IMR-90 (cell line): ENCODE results near the gene SAYSD1. TPM values are rescaled to one million over a fixed set of nuclear protein-coding genes. Genes with fewer than 3 reads are reported as not detected.

Experiments used
- ATAC-seq: fragments of 200-7000 bp; cut with Tn5 transposase; 2 replicates; pipeline ENCODE4 v1.9.1; 2020; ENCODE audit warnings: low read depth, mild to moderate bottlenecking, moderate library complexity
- BruUV-seq: library from RNA; stranded (reverse); fragments of 400-500 nt; replicated peaks from 2 replicates; lab custom pipeline; 2021; lab: Mats Ljungman, UMichigan
- CTCF ChIA-PET: fragments of 300-600 bp; formaldehyde crosslinking; extraction: SDS; loops from one replicate; lab custom pipeline; 2021; ENCODE audit warnings: antibody characterized with exemption; lab: Yijun Ruan, JAX
- POLR2A ChIA-PET: fragments of 300-600 bp; sonication (Branson Sonifier 250); formaldehyde crosslinking; loops from one replicate; lab custom pipeline; 2022; ENCODE audit warnings: antibody characterized with exemption; ENCODE audit not compliant: unreplicated experiment; lab: Charles Lee
- DNase-seq: peaks from one replicate; pipeline ENCODE4 v3.0.0; 2013
- H2AFZ ChIP-seq: replicated peaks from 2 replicates; pipeline ENCODE3; 2013; ENCODE audit warnings: low read length, mild to moderate bottlenecking; ENCODE audit not compliant: poor library complexity
- H2AK5ac ChIP-seq: 2 replicates; pipeline ENCODE4 v1.6.1; 2013; ENCODE audit warnings: low read depth, low read length, inconsistent platforms
- H2AK9ac ChIP-seq: replicated peaks from 2 replicates; pipeline ENCODE3; 2013; ENCODE audit warnings: mild to moderate bottlenecking, low read depth, low read length, moderate library complexity; ENCODE audit not compliant: poor library complexity
- H2BK120ac ChIP-seq: 2 replicates; pipeline ENCODE4 v1.6.1; 2013; ENCODE audit warnings: low read depth, low read length, inconsistent platforms
- H2BK15ac ChIP-seq: 3 replicates; pipeline ENCODE4 v1.6.1; 2013; ENCODE audit warnings: low read depth, low read length, inconsistent platforms
- H2BK20ac ChIP-seq: 2 replicates; pipeline ENCODE4 v1.6.1; 2013; ENCODE audit warnings: low read depth, mild to moderate bottlenecking, inconsistent platforms, low read length, moderate library complexity
- H2BK5ac ChIP-seq: 2 replicates; pipeline ENCODE4 v1.6.1; 2013; ENCODE audit warnings: mild to moderate bottlenecking, low read depth, low read length, inconsistent platforms; ENCODE audit not compliant: poor library complexity, severe bottlenecking
- H3K14ac ChIP-seq: replicated peaks from 2 replicates; pipeline ENCODE4 v1.6.1; 2013; ENCODE audit warnings: low read depth, low read length, inconsistent platforms
- H3K18ac ChIP-seq: 2 replicates; pipeline ENCODE4 v1.6.1; 2013; ENCODE audit warnings: low read depth, low read length, control low read depth
- H3K23ac ChIP-seq: 2 replicates; pipeline ENCODE4 v1.6.1; 2013; ENCODE audit warnings: low read depth, low read length, inconsistent platforms
- H3K27ac ChIP-seq: 2 replicates; pipeline ENCODE4 v1.5.1; 2013; ENCODE audit warnings: mild to moderate bottlenecking, control low read depth, low read length; ENCODE audit not compliant: insufficient read depth
- H3K27me3 ChIP-seq: 2 replicates; pipeline ENCODE4 v1.6.1; 2013; ENCODE audit warnings: low read length; ENCODE audit not compliant: control insufficient read depth, insufficient read depth
- H3K36me3 ChIP-seq: 2 replicates; pipeline ENCODE4 v1.6.1; 2013; ENCODE audit warnings: low read length, mixed read lengths; ENCODE audit not compliant: control insufficient read depth, insufficient read depth
- H3K4ac ChIP-seq: 2 replicates; pipeline ENCODE4 v1.6.1; 2013; ENCODE audit warnings: low read depth, low read length, inconsistent platforms
- H3K4me1 ChIP-seq: 2 replicates; pipeline ENCODE4 v1.6.1; 2013; ENCODE audit warnings: low read length, mixed read lengths; ENCODE audit not compliant: control insufficient read depth, insufficient read depth
- H3K4me2 ChIP-seq: 2 replicates; pipeline ENCODE4 v1.6.1; 2013; ENCODE audit warnings: low read depth, mild to moderate bottlenecking, control low read depth, low read length, moderate library complexity
- H3K4me3 ChIP-seq: 2 replicates; pipeline ENCODE4 v1.5.1; 2013; ENCODE audit warnings: low read depth, mild to moderate bottlenecking, control low read depth, low read length, moderate library complexity; ENCODE audit not compliant: insufficient read depth
- H3K56ac ChIP-seq: 2 replicates; pipeline ENCODE4 v1.6.1; 2013; ENCODE audit warnings: low read length, inconsistent platforms; ENCODE audit not compliant: insufficient read depth; ENCODE audit errors: extremely low read depth
- H3K79me1 ChIP-seq, 2 experiments: 2 replicates each; pipeline ENCODE4 v1.6.1; 2013; ENCODE audit warnings: low read length in 2 of 2, inconsistent platforms in 1 of 2, low read depth in 1 of 2
- H3K9ac ChIP-seq: 2 replicates; pipeline ENCODE4 v1.6.1; 2013; ENCODE audit warnings: low read depth, low read length, control low read depth
- H3K9me1 ChIP-seq: 2 replicates; pipeline ENCODE4 v1.6.1; 2013; ENCODE audit warnings: low read length, inconsistent platforms; ENCODE audit not compliant: insufficient read depth
- H3K9me3 ChIP-seq: 2 replicates; pipeline ENCODE4 v1.6.1; 2013; ENCODE audit warnings: low read length; ENCODE audit not compliant: control insufficient read depth, insufficient read depth
- H4K20me1 ChIP-seq: 2 replicates; pipeline ENCODE4 v1.6.1; 2013; ENCODE audit warnings: low read length, inconsistent platforms; ENCODE audit not compliant: insufficient read depth
- H4K5ac ChIP-seq: 2 replicates; pipeline ENCODE4 v1.6.1; 2013; ENCODE audit warnings: mild to moderate bottlenecking, low read depth, low read length, control low read depth
- H4K8ac ChIP-seq, 2 experiments: 2 replicates each; pipeline ENCODE4 v1.6.1; 2013; ENCODE audit warnings: low read depth in 2 of 2, low read length in 2 of 2, control low read depth in 1 of 2, inconsistent platforms in 1 of 2
- H4K91ac ChIP-seq: 2 replicates; pipeline ENCODE4 v1.6.1; 2013; ENCODE audit warnings: low read depth, low read length, inconsistent platforms; ENCODE audit not compliant: insufficient read depth
- BHLHE40 ChIP-seq: fragments of 150-350 bp; IDR thresholded peaks from 2 replicates; pipeline ENCODE4 v1.6.1; 2016; ENCODE audit warnings: mild to moderate bottlenecking, low read depth, low read length
- CEBPB ChIP-seq: IDR thresholded peaks from 2 replicates; pipeline ENCODE4 v1.6.1; 2012; ENCODE audit warnings: low read depth, low read length, improper control_type of control experiment
- FOS ChIP-seq: fragments of 150-350 bp; IDR thresholded peaks from 2 replicates; pipeline ENCODE4 v1.6.1; 2016; ENCODE audit warnings: low read depth, low read length
- MAZ ChIP-seq: IDR thresholded peaks from 2 replicates; pipeline ENCODE4 v1.6.1; 2012; ENCODE audit warnings: low read depth, mild to moderate bottlenecking, low read length, improper control_type of control experiment, moderate library complexity, borderline replicate concordance
- NFE2L2 ChIP-seq: fragments of 150-350 bp; IDR thresholded peaks from 2 replicates; pipeline ENCODE4 v1.6.1; 2016; ENCODE audit warnings: low read depth, mild to moderate bottlenecking, low read length
- RCOR1 ChIP-seq: IDR thresholded peaks from 2 replicates; pipeline ENCODE4 v1.6.1; 2012; ENCODE audit warnings: mild to moderate bottlenecking, low read length, improper control_type of control experiment; ENCODE audit not compliant: insufficient replicate concordance
- SMC3 ChIP-seq: fragments of 150-350 bp; IDR thresholded peaks from 2 replicates; pipeline ENCODE4 v1.6.1; 2016; ENCODE audit warnings: low read depth, mild to moderate bottlenecking, antibody characterized with exemption, low read length, moderate library complexity
- WGBS, 2 experiments: methylation state at CpG; one replicate each; pipeline versions ENCODE4 v1.1.5 to v1.1.7; 2013; ENCODE audit warnings: missing lambda C conversion rate in 2 of 2; ENCODE audit not compliant: insufficient read length in 1 of 2; ENCODE audit errors: extremely low coverage in 2 of 2; 5-methylcytosine and 5-hydroxymethylcytosine counted together
- dilution Hi-C: fragments of 300-500 bp; cut with HindIII; formaldehyde crosslinking; loops from one replicate; pipeline ENCODE4 v1.14.3; 2018; ENCODE audit warnings: low sequenced_read_pairs; ENCODE audit not compliant: unreplicated experiment
- in situ Hi-C: fragments of 300-500 bp; cut with MboI; formaldehyde crosslinking; loops from 3 replicates; pipeline ENCODE4 v1.14.3; 2019; ENCODE audit warnings: low sequenced_read_pairs, inconsistent platforms, mixed read lengths
- intact Hi-C: fragments of 100-400 bp; cut with micrococcal nuclease; formaldehyde crosslinking; loops from 2 replicates; pipeline ENCODE4 v1.10.0; 2022
- polyA plus RNA-seq, 3 experiments: library from polyadenylated mRNA; depleted of rRNA; stranded (reverse); fragments of >200 nt; gene quantifications; 2 replicates each; pipeline ENCODE4 v1.2.3, GENCODE V29; 2012; ENCODE audit warnings: low replicate concordance in 1 of 3
- total RNA-seq: library from RNA; depleted of rRNA; stranded (reverse); fragments of >200 nt; gene quantifications from 2 replicates; pipeline ENCODE4 v1.2.3, GENCODE V29; 2012
- TF ChIP-seq, protein P1 (sequence below): conservative IDR thresholded peaks from 2 replicates; pipeline ENCODE4 v1.5.1; 2012; ENCODE audit warnings: mild to moderate bottlenecking, low read depth, low read length, improper control_type of control experiment
- TF ChIP-seq, protein P2 (sequence below): fragments of 150-350 bp; IDR thresholded peaks from 2 replicates; pipeline ENCODE4 v1.6.1; 2017; ENCODE audit warnings: mild to moderate bottlenecking, antibody characterized with exemption, low read length, low read depth
- TF ChIP-seq, protein P3 (sequence below): fragments of 150-350 bp; IDR thresholded peaks from 2 replicates; pipeline ENCODE4 v1.6.1; 2016; ENCODE audit warnings: low read depth, mild to moderate bottlenecking, low read length, moderate library complexity, borderline replicate concordance

The SAYSD1 gene
- total and polyA plus RNA-seq, 2 of the 4 experiments (the other 2 are of a cell fraction) = 5.7 to 5.9 TPM

DNA sequence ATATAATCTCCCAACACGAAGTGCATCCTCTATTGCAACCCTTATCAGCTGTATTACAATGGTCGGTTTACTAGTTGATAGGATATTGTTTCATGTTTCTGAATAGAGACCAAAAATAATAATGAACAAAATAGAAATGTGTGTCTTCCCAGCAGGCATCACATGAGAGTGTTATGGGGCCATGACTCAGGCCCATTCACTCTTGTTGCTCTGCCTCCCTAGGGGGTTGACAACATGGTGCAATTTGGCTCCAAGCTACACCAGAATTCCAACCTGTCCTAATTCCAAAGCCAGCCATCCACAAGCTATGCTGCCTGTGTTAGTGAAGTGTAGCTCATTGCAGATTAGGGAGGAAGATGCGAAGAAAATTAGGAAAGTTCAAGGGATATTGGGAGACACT, 13.1 kb upstream of the SAYSD1 start:
- ATAC-seq (no peak), DNase-seq (no peak)
- no peak overlapping the region for H2BK15ac ChIP-seq
- ChIA-PET CTCF (no interaction called here), POLR2A (no interaction called here)
- in situ Hi-C loops = no loop called here
- H3K23ac ChIP-seq = no peak overlapping the region
- H2BK5ac ChIP-seq = no peak overlapping the region
- H3K9me3 ChIP-seq = no peaks in the 10 kb centered on the region
- no peak overlapping the region for H3K56ac ChIP-seq
- no peaks in the 10 kb centered on the region for H3K79me1 ChIP-seq
- H3K9me1 ChIP-seq = no peaks in the 10 kb centered on the region
- H2BK120ac ChIP-seq = no peak overlapping the region
- no TSS peak for BruUV-seq
- H2AK9ac ChIP-seq = no peak overlapping the region
- no peak overlapping the region for H2BK20ac ChIP-seq
- dilution Hi-C loops = no loop called here
- no peak overlapping the region for H4K91ac ChIP-seq
- H3K4me1 ChIP-seq = no peaks in the 10 kb centered on the region
- H3K27me3 ChIP-seq = no peaks in the 10 kb centered on the region
- intact Hi-C loops = no loop called here
- H4K5ac ChIP-seq = no peak overlapping the region
- H3K36me3 ChIP-seq = no peaks in the 10 kb centered on the region
- H3K18ac ChIP-seq = no peak overlapping the region
- H3K27ac ChIP-seq = no peak overlapping the region
- no peak overlapping the region for H3K4ac ChIP-seq
- H3K14ac ChIP-seq = no peak overlapping the region
- H2AK5ac ChIP-seq = no peak overlapping the region
- H4K20me1 ChIP-seq = no peaks in the 10 kb centered on the region
- H3K9ac ChIP-seq = no peak overlapping the region
- no peak overlapping the region for H3K4me2 ChIP-seq
- no peak overlapping the region for H2AFZ ChIP-seq
- no peak for TF ChIP-seq CEBPB
- TF ChIP-seq SMC3 = no peak
- TF ChIP-seq FOS = no peak
- no peak for TF ChIP-seq NFE2L2
- TF ChIP-seq MAZ = no peak
- TF ChIP-seq, protein P1, sequence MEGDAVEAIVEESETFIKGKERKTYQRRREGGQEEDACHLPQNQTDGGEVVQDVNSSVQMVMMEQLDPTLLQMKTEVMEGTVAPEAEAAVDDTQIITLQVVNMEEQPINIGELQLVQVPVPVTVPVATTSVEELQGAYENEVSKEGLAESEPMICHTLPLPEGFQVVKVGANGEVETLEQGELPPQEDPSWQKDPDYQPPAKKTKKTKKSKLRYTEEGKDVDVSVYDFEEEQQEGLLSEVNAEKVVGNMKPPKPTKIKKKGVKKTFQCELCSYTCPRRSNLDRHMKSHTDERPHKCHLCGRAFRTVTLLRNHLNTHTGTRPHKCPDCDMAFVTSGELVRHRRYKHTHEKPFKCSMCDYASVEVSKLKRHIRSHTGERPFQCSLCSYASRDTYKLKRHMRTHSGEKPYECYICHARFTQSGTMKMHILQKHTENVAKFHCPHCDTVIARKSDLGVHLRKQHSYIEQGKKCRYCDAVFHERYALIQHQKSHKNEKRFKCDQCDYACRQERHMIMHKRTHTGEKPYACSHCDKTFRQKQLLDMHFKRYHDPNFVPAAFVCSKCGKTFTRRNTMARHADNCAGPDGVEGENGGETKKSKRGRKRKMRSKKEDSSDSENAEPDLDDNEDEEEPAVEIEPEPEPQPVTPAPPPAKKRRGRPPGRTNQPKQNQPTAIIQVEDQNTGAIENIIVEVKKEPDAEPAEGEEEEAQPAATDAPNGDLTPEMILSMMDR = no peak
- no peak for TF ChIP-seq BHLHE40
- TF ChIP-seq, protein P2, sequence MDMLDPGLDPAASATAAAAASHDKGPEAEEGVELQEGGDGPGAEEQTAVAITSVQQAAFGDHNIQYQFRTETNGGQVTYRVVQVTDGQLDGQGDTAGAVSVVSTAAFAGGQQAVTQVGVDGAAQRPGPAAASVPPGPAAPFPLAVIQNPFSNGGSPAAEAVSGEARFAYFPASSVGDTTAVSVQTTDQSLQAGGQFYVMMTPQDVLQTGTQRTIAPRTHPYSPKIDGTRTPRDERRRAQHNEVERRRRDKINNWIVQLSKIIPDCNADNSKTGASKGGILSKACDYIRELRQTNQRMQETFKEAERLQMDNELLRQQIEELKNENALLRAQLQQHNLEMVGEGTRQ = no peak
- TF ChIP-seq RCOR1 = no peak
- TF ChIP-seq, protein P3, sequence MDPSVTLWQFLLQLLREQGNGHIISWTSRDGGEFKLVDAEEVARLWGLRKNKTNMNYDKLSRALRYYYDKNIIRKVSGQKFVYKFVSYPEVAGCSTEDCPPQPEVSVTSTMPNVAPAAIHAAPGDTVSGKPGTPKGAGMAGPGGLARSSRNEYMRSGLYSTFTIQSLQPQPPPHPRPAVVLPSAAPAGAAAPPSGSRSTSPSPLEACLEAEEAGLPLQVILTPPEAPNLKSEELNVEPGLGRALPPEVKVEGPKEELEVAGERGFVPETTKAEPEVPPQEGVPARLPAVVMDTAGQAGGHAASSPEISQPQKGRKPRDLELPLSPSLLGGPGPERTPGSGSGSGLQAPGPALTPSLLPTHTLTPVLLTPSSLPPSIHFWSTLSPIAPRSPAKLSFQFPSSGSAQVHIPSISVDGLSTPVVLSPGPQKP = no peak
- H4K8ac ChIP-seq = no peak overlapping the region
- no peak overlapping the region for H3K4me3 ChIP-seq
- no CpG with 5 or more reads among the region's 3 CpGs for WGBS, 2 experiments
